Uterus (tissue), 4 donors: ENCODE measurements around the gene SLC16A7. TPM values are rescaled to one million over a fixed set of nuclear protein-coding genes. Genes with fewer than 3 reads are reported as not detected.

Experiments used
- DNase-seq, 2 donors: peaks; one replicate each; pipeline ENCODE4 v3.0.0-alpha.2; 2019 to 2020
- H3K27ac ChIP-seq, 2 donors: fragments of 200-600 bp; sonication (generic); 1 replicate in 1 of 2; 2 replicates in 1 of 2; pipeline ENCODE4 v1.5.1; 2016 to 2018
- H3K27me3 ChIP-seq, 2 donors: fragments of 200-600 bp; sonication (generic); one replicate each; pipeline ENCODE4 v1.5.1; 2018 to 2019; ENCODE audit warnings: control low read depth in 1 of 2
- H3K36me3 ChIP-seq, 2 donors: fragments of 200-600 bp; sonication (generic); one replicate each; pipeline ENCODE4 v1.5.1; 2019; ENCODE audit warnings: control low read depth in 1 of 2
- H3K4me1 ChIP-seq, 2 donors: fragments of 200-600 bp; sonication (generic); one replicate each; pipeline ENCODE4 v1.5.1; 2018 to 2019; ENCODE audit warnings: control low read depth in 1 of 2
- H3K4me3 ChIP-seq, 2 donors: fragments of 200-600 bp; sonication (generic); 1 replicate in 1 of 2; 2 replicates in 1 of 2; pipeline ENCODE4 v1.5.1; 2018 to 2019; ENCODE audit warnings: mild to moderate bottlenecking in 1 of 2
- H3K9me3 ChIP-seq, 2 donors: fragments of 200-600 bp; sonication (generic); one replicate each; pipeline ENCODE4 v1.5.1; 2019; ENCODE audit warnings: control low read depth in 1 of 2
- CTCF ChIP-seq, 4 experiments: fragments of 200-600 bp in 2 of 4; fragments of 450-650 bp in 2 of 4; sonication (generic) in 2 of 4; IDR thresholded peaks; one replicate each; pipeline ENCODE4 v1.5.1; 2016 to 2019; ENCODE audit warnings: antibody characterized with exemption in 4 of 4, mild to moderate bottlenecking in 2 of 4, moderate library complexity in 1 of 4
- POLR2A ChIP-seq, 2 donors: fragments of 450-650 bp; IDR thresholded peaks; one replicate each; pipeline ENCODE4 v1.6.1; 2016; ENCODE audit warnings: antibody characterized with exemption in 2 of 2, mild to moderate bottlenecking in 1 of 2, moderate library complexity in 1 of 2
- intact Hi-C: fragments of 100-400 bp; cut with DNase I; formaldehyde crosslinking; loops from one replicate; pipeline ENCODE4 v1.15.1; 2023; ENCODE audit warnings: low total_unique reads
- total RNA-seq, 4 donors: library from RNA; depleted of rRNA in 3 of 4; stranded (reverse); fragments of >200 nt in 3 of 4; gene quantifications; one replicate each; pipeline versions ENCODE4 v1.1.0 to v1.2.4, GENCODE V29; 2014 to 2023
- donor health status: DM: yes; HTN: yes; CAD: no.

SLC16A7 gene
- total RNA-seq, 4 donors from 2014 or later: 12.3 to 32.4 (median 29.6) TPM

- no peak for TF ChIP-seq POLR2A (IDR thresholded peaks at IDR 0.05)
- intact Hi-C loops: no loop called here
- DNase-seq: no peak
- Histone ChIP-seq H3K4me1 (no peaks in the 10 kb centered on the region), H3K4me3 (no peak overlapping the region), H3K36me3 (no peaks in the 10 kb centered on the region), H3K27ac (no peak overlapping the region), H3K27me3 (no peaks in the 10 kb centered on the region), H3K9me3 (no peaks in the 10 kb centered on the region)
Observed at GRCh38 chr12:59675461-59675860, 79.6 kb downstream of the SLC16A7 start.

- Histone ChIP-seq H3K4me3 (no peak overlapping the region), H3K27ac (no peak overlapping the region), H3K27me3 (no peaks in the 10 kb centered on the region), H3K9me3 (no peaks in the 10 kb centered on the region), H3K36me3 (no peaks in the 10 kb centered on the region), H3K4me1 (no peaks in the 10 kb centered on the region)
- TF ChIP-seq CTCF (IDR thresholded peaks at IDR 0.05) (no peak), POLR2A (IDR thresholded peaks at IDR 0.05) (no peak)
- no peak for DNase-seq
- intact Hi-C loops: no loop called here
Observed at GRCh38 chr12:59677857-59678256, 82.0 kb downstream of the SLC16A7 start.

GRCh38 chr12:59678759-59679411, 83.1 kb downstream of the SLC16A7 start:
- Histone ChIP-seq H3K27me3 (no peaks in the 10 kb centered on the region), H3K27ac (no peak overlapping the region), H3K36me3 (no peaks in the 10 kb centered on the region), H3K4me1 (no peaks in the 10 kb centered on the region), H3K4me3 (no peak overlapping the region), H3K9me3 (no peaks in the 10 kb centered on the region)
- no peak for DNase-seq
- intact Hi-C loops: no loop called here
- TF ChIP-seq CTCF (IDR thresholded peaks at IDR 0.05) (no peak), POLR2A (IDR thresholded peaks at IDR 0.05) (no peak)

GRCh38 chr12:59689776-59690175, 93.9 kb downstream of the SLC16A7 start:
- TF ChIP-seq CTCF (IDR thresholded peaks at IDR 0.05) (no peak), POLR2A (IDR thresholded peaks at IDR 0.05) (no peak)
- no peaks in the 10 kb centered on the region for H3K27me3 ChIP-seq
- H3K27ac ChIP-seq: no peak overlapping the region
- intact Hi-C loops: no loop called here
- DNase-seq: no peak
- H3K36me3 ChIP-seq: no peaks in the 10 kb centered on the region
- H3K4me3 ChIP-seq: no peak overlapping the region
- H3K4me1 ChIP-seq: no peaks in the 10 kb centered on the region
- H3K9me3 ChIP-seq: no peaks in the 10 kb centered on the region

GRCh38 chr12:59695379-59695778, 99.5 kb downstream of the SLC16A7 start:
- no peak overlapping the region for H3K27ac ChIP-seq
- H3K4me3 ChIP-seq: no peak overlapping the region
- H3K9me3 ChIP-seq: no peaks in the 10 kb centered on the region
- H3K4me1 ChIP-seq: peaks cover 0 to 4% of the 10 kb centered on the region in 2 donors
- intact Hi-C loops: no loop called here
- DNase-seq: no peak
- H3K36me3 ChIP-seq: no peaks in the 10 kb centered on the region
- TF ChIP-seq CTCF (IDR thresholded peaks at IDR 0.05) (no peak), POLR2A (IDR thresholded peaks at IDR 0.05) (no peak)
- no peaks in the 10 kb centered on the region for H3K27me3 ChIP-seq

- Histone ChIP-seq H3K9me3 (no peaks in the 10 kb centered on the region), H3K27ac (no peak overlapping the region), H3K36me3 (no peaks in the 10 kb centered on the region), H3K4me1 (peaks cover 0 to 4% of the 10 kb centered on the region in 2 donors), H3K4me3 (no peak overlapping the region), H3K27me3 (no peaks in the 10 kb centered on the region)
- intact Hi-C loops: no loop called here
- TF ChIP-seq CTCF (IDR thresholded peaks at IDR 0.05): no peak
- no peak for TF ChIP-seq POLR2A (IDR thresholded peaks at IDR 0.05)
- no peak for DNase-seq
Observed at GRCh38 chr12:59698600-59698999, 102.8 kb downstream of the SLC16A7 start.
